Panc1 (cell line): ENCODE measurements around the gene OR10A2. TPM values are rescaled to one million over a fixed set of nuclear protein-coding genes. Genes with fewer than 3 reads are reported as not detected.

Experiments
- ATAC-seq: fragments of 200-7000 bp; cut with Tn5 transposase; 2 replicates; pipeline ENCODE4 v1.9.1; 2020; ENCODE audit warnings: mild to moderate bottlenecking, moderate library complexity
- BruUV-seq: library from RNA; stranded (reverse); fragments of 400-500 nt; replicated peaks from 2 replicates; lab custom pipeline; 2021; lab: Mats Ljungman, UMichigan
- CTCF ChIA-PET: fragments of 300-600 bp; sonication (Branson Sonifier 250); formaldehyde crosslinking; loops from one replicate; lab custom pipeline; 2022; ENCODE audit warnings: antibody characterized with exemption; lab: Charles Lee
- POLR2A ChIA-PET: fragments of 300-600 bp; sonication (Branson Sonifier 250); formaldehyde crosslinking; loops from one replicate; lab custom pipeline; 2022; ENCODE audit warnings: antibody characterized with exemption; lab: Charles Lee
- DNase-seq: peaks from one replicate; pipeline ENCODE4 v3.0.0-alpha.2; 2010; ENCODE audit warnings: low read depth, low spot score
- H3K27ac ChIP-seq: 2 replicates; pipeline ENCODE4 v1.5.1; 2011; ENCODE audit warnings: mild to moderate bottlenecking, low read length, inconsistent platforms
- H3K27me3 ChIP-seq: fragments of 200-500 bp; sonication (Bioruptor generic); 2 replicates; pipeline ENCODE4 v1.6.0; 2014; ENCODE audit warnings: low read length, inconsistent platforms; ENCODE audit not compliant: control insufficient read depth, insufficient read depth
- H3K36me3 ChIP-seq: fragments of 200-500 bp; sonication (Bioruptor generic); 2 replicates; pipeline ENCODE4 v1.5.1; 2014; ENCODE audit warnings: inconsistent platforms, mild to moderate bottlenecking, low read length, moderate library complexity; ENCODE audit not compliant: control insufficient read depth, insufficient read depth
- H3K4me1 ChIP-seq: 2 replicates; pipeline ENCODE4 v1.5.1; 2011; ENCODE audit warnings: inconsistent platforms, mild to moderate bottlenecking, low read length, moderate library complexity; ENCODE audit not compliant: control insufficient read depth, insufficient read depth
- H3K4me3 ChIP-seq, 2 experiments: 2 replicates each; pipeline ENCODE4 v1.5.1; 2011 to 2012; ENCODE audit warnings: low read depth in 2 of 2, low read length in 2 of 2, mild to moderate bottlenecking in 2 of 2, inconsistent platforms in 1 of 2, moderate library complexity in 1 of 2
- H3K9me3 ChIP-seq: fragments of 200-500 bp; sonication (Bioruptor generic); 2 replicates; pipeline ENCODE4 v1.5.1; 2014; ENCODE audit warnings: low read depth, mild to moderate bottlenecking, inconsistent platforms, low read length, moderate library complexity; ENCODE audit not compliant: control insufficient read depth, insufficient read depth
- POLR2AphosphoS5 ChIP-seq: IDR thresholded peaks from 2 replicates; pipeline ENCODE4 v1.6.1; 2012; ENCODE audit warnings: mild to moderate bottlenecking, low read depth, low read length, moderate library complexity
- SIN3A ChIP-seq: IDR thresholded peaks from 2 replicates; pipeline ENCODE4 v1.6.1; 2012; ENCODE audit warnings: low read depth, mild to moderate bottlenecking, low read length, moderate library complexity, borderline replicate concordance; ENCODE audit not compliant: insufficient read depth
- TCF7L2 ChIP-seq: IDR thresholded peaks from 2 replicates; pipeline ENCODE4 v1.6.1; 2011; ENCODE audit warnings: mild to moderate bottlenecking, low read depth, low read length, inconsistent platforms
- in situ Hi-C: cut with HindIII; loops from 2 replicates; pipeline ENCODE4 v1.10.0; 2016; ENCODE audit warnings: low sequenced_read_pairs, low pct_unique_long_range_greater_than_20kb
- intact Hi-C: fragments of 100-400 bp; cut with micrococcal nuclease; formaldehyde crosslinking; loops from one replicate; pipeline ENCODE4 v1.10.0; 2022; ENCODE audit not compliant: unreplicated experiment
- total RNA-seq: library from RNA; stranded (reverse); gene quantifications from one replicate; pipeline ENCODE4 v1.2.1, GENCODE V29; 2021; ENCODE audit not compliant: unreplicated experiment
- TF ChIP-seq, protein P1 (sequence below), 2 experiments: IDR thresholded peaks; 2 replicates each; pipeline ENCODE4 v1.6.1; 2011 to 2012; ENCODE audit warnings: low read depth in 2 of 2, control low read depth in 1 of 2, low read length in 1 of 2, mild to moderate bottlenecking in 1 of 2, moderate library complexity in 1 of 2; ENCODE audit not compliant: insufficient read depth in 1 of 2
- TF ChIP-seq, protein P2 (sequence below): fragments of 450-650 bp; IDR thresholded peaks from 2 replicates; pipeline ENCODE4 v1.5.1; 2017; ENCODE audit warnings: mild to moderate bottlenecking

Gene OR10A2
- total RNA-seq, 1 experiment from 2014 or later: not detected

DNA sequence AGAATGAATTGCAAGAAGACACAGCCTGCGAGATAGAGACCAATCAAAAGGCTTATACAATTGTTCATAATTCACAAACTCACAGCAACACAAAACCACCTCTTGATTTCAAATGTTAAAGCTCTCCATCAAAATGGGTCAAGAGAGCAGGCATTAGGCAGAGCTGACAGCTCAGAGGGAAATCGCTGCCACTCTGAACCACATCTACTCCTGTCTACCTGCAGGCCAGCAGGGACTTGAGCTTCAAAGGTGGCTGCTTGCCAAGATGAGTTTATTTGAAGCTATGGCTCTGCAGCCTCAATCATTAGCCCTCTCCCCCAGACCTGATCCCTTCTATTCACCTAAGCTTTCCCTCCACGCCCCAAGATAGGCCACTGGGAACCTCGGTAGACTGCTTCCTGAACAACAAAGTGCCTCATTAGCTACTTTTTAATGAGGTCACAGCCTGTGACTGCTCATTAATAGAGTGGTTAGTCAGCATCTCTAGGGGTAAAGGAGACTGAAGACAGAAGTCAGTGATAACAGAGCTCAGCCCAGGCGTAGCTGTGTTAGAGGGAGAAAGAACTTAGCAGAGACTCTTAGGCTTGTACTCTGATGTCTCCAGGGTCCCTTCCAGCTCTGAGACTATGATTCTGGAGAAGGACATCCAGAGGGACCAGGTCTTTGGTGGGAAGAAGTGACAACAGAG is 38.6 kb upstream of the OR10A2 start:
- in situ Hi-C loops (no loop called here), intact Hi-C loops (no loop called here)
- Histone ChIP-seq H3K27ac (no peak overlapping the region), H3K27me3 (no peaks in the 10 kb centered on the region), H3K4me3 (no peak overlapping the region), H3K9me3 (no peaks in the 10 kb centered on the region), H3K4me1 (no peaks in the 10 kb centered on the region), H3K36me3 (no peaks in the 10 kb centered on the region)
- BruUV-seq: no TSS peak
- no peak for TF ChIP-seq POLR2AphosphoS5
- TF ChIP-seq, protein P1, sequence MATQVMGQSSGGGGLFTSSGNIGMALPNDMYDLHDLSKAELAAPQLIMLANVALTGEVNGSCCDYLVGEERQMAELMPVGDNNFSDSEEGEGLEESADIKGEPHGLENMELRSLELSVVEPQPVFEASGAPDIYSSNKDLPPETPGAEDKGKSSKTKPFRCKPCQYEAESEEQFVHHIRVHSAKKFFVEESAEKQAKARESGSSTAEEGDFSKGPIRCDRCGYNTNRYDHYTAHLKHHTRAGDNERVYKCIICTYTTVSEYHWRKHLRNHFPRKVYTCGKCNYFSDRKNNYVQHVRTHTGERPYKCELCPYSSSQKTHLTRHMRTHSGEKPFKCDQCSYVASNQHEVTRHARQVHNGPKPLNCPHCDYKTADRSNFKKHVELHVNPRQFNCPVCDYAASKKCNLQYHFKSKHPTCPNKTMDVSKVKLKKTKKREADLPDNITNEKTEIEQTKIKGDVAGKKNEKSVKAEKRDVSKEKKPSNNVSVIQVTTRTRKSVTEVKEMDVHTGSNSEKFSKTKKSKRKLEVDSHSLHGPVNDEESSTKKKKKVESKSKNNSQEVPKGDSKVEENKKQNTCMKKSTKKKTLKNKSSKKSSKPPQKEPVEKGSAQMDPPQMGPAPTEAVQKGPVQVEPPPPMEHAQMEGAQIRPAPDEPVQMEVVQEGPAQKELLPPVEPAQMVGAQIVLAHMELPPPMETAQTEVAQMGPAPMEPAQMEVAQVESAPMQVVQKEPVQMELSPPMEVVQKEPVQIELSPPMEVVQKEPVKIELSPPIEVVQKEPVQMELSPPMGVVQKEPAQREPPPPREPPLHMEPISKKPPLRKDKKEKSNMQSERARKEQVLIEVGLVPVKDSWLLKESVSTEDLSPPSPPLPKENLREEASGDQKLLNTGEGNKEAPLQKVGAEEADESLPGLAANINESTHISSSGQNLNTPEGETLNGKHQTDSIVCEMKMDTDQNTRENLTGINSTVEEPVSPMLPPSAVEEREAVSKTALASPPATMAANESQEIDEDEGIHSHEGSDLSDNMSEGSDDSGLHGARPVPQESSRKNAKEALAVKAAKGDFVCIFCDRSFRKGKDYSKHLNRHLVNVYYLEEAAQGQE (IDR thresholded peaks at IDR 0.05; ENCODE audit: insufficient read depth in 1 of 2, low read depth in 2 of 2, low read length in 1 of 2): no peak
- no peak for TF ChIP-seq SIN3A
- TF ChIP-seq, protein P2, sequence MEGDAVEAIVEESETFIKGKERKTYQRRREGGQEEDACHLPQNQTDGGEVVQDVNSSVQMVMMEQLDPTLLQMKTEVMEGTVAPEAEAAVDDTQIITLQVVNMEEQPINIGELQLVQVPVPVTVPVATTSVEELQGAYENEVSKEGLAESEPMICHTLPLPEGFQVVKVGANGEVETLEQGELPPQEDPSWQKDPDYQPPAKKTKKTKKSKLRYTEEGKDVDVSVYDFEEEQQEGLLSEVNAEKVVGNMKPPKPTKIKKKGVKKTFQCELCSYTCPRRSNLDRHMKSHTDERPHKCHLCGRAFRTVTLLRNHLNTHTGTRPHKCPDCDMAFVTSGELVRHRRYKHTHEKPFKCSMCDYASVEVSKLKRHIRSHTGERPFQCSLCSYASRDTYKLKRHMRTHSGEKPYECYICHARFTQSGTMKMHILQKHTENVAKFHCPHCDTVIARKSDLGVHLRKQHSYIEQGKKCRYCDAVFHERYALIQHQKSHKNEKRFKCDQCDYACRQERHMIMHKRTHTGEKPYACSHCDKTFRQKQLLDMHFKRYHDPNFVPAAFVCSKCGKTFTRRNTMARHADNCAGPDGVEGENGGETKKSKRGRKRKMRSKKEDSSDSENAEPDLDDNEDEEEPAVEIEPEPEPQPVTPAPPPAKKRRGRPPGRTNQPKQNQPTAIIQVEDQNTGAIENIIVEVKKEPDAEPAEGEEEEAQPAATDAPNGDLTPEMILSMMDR: no peak
- TF ChIP-seq TCF7L2: no peak
- DNase-seq (no peak), ATAC-seq (peak; percentile 63; the same call in 1 of the 2 replicates)
- ChIA-PET POLR2A (no interaction called here), CTCF (interaction anchor here (0.7 to 1.0 kb wide), 2 partner anchors 12 to 365 kb away, joined by 3 to 4 read pairs; no protein-coding TSS in a partner anchor)

DNA sequence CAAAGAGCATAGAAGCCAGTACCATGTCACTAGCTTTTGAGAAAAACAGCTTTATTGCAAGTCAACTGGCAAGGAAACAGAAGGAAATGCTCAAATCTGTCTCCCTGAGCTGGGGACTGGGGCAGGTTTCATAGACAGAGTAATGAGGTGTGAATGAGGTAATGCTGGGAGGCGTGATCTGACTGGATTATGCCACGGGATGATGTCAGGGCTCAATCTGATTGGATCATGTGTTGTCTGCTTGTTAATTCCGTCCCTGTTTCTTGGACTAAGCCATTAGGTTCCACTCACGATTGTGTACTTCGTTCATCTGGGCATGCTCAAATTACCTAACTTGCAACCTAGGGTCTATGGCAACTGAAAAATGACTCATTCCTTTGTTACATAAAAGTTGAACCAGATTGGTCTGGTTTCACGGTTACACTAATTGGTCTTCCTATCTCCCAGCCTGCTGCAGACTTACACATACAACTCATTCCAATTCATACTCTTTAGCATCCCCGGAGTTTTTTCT is 37.6 kb upstream of the OR10A2 start:
- ATAC-seq: no peak
- ChIA-PET POLR2A (interaction anchor here (0.7 kb wide), 1 partner anchor 27 kb away, joined by 10 read pairs; no protein-coding TSS in a partner anchor), CTCF (no interaction called here)
- Histone ChIP-seq H3K27me3 (no peaks in the 10 kb centered on the region), H3K9me3 (no peaks in the 10 kb centered on the region), H3K4me3 (no peak overlapping the region), H3K27ac (no peak overlapping the region), H3K36me3 (no peaks in the 10 kb centered on the region), H3K4me1 (no peaks in the 10 kb centered on the region)
- intact Hi-C loops: no loop called here
- DNase-seq: no peak
- in situ Hi-C loops: no loop called here
- no TSS peak for BruUV-seq
- TF ChIP-seq TCF7L2 (no peak), POLR2AphosphoS5 (no peak)
- TF ChIP-seq, protein P1 (IDR thresholded peaks at IDR 0.05; ENCODE audit: insufficient read depth in 1 of 2, low read depth in 2 of 2, low read length in 1 of 2): no peak
